Loucy (cell line): Measurements from ENCODE around the gene PARM1.

ENCODE experiments used
- H2AFZ ChIP-seq: fragments of 200-600 bp; sonication (generic); 2 replicates; pipeline ENCODE4 v1.6.0; 2016; ENCODE audit warnings: antibody characterized with exemption, mild to moderate bottlenecking, low read length, moderate library complexity
- H3F3A ChIP-seq: fragments of 200-600 bp; 2 replicates; pipeline ENCODE4 v1.6.0; 2016; ENCODE audit warnings: antibody characterized with exemption, low read depth, mild to moderate bottlenecking
- H3K27me3 ChIP-seq: fragments of 200-600 bp; sonication (generic); 2 replicates; pipeline ENCODE4 v1.6.1; 2014; ENCODE audit warnings: low read length, mild to moderate bottlenecking; ENCODE audit not compliant: insufficient read depth, poor library complexity, severe bottlenecking
- H3K36me3 ChIP-seq: fragments of 200-600 bp; sonication (generic); 2 replicates; pipeline ENCODE4 v1.6.1; 2016; ENCODE audit warnings: low read length; ENCODE audit not compliant: insufficient read depth
- H3K4me1 ChIP-seq: fragments of 200-600 bp; sonication (generic); 2 replicates; pipeline ENCODE4 v1.5.1; 2014; ENCODE audit warnings: low read length, mild to moderate bottlenecking; ENCODE audit not compliant: insufficient read depth, poor library complexity, severe bottlenecking
- H3K4me2 ChIP-seq: fragments of 200-600 bp; sonication (generic); 2 replicates; pipeline ENCODE4 v1.6.0; 2014; ENCODE audit warnings: antibody characterized with exemption, low read length, low read depth, mild to moderate bottlenecking; ENCODE audit not compliant: poor library complexity, severe bottlenecking
- H3K4me3 ChIP-seq: fragments of 200-600 bp; sonication (generic); 2 replicates; pipeline ENCODE4 v1.5.1; 2014; ENCODE audit warnings: low read length, mild to moderate bottlenecking, mixed read lengths; ENCODE audit not compliant: poor library complexity, severe bottlenecking
- H3K79me2 ChIP-seq: fragments of 200-600 bp; sonication (generic); 2 replicates; pipeline ENCODE4 v1.6.1; 2014; ENCODE audit warnings: low read length; ENCODE audit not compliant: insufficient read depth
- H3K9ac ChIP-seq: fragments of 200-600 bp; sonication (generic); 2 replicates; pipeline ENCODE4 v1.6.0; 2014; ENCODE audit warnings: mild to moderate bottlenecking, low read depth, low read length, moderate library complexity; ENCODE audit not compliant: poor library complexity, severe bottlenecking
- H3K9me2 ChIP-seq: fragments of 200-600 bp; sonication (generic); replicated peaks from 2 replicates; pipeline ENCODE4 v1.6.1; 2016; ENCODE audit warnings: low read depth, low read length, mixed read lengths
- H3K9me3 ChIP-seq: fragments of 200-600 bp; sonication (generic); 2 replicates; pipeline ENCODE4 v1.6.1; 2014; ENCODE audit warnings: mild to moderate bottlenecking, antibody characterized with exemption, low read length, low read depth; ENCODE audit not compliant: insufficient read depth
- H4K20me1 ChIP-seq: fragments of 200-600 bp; sonication (generic); 2 replicates; pipeline ENCODE4 v1.6.0; 2014; ENCODE audit warnings: antibody characterized with exemption, low read length, mild to moderate bottlenecking; ENCODE audit not compliant: insufficient read depth, poor library complexity, severe bottlenecking
- CTCF ChIP-seq: fragments of 200-600 bp; sonication (generic); conservative IDR thresholded peaks from 2 replicates; pipeline ENCODE4 v1.5.1; 2014; ENCODE audit warnings: mild to moderate bottlenecking, antibody characterized with exemption, low read length
- EZH2phosphoT487 ChIP-seq: fragments of 200-600 bp; IDR thresholded peaks from 2 replicates; pipeline ENCODE4 v1.6.1; 2018; ENCODE audit warnings: antibody characterized with exemption, mild to moderate bottlenecking, moderate library complexity, borderline replicate concordance

PARM1 gene

GRCh38 chr4:74904509-74905065 is 28.3 kb upstream of the PARM1 start:
- Histone ChIP-seq H2AFZ (no peak overlapping the region), H4K20me1 (no peaks in the 10 kb centered on the region), H3K36me3 (no peaks in the 10 kb centered on the region), H3K27me3 (no peaks in the 10 kb centered on the region), H3K4me3 (no peak overlapping the region), H3F3A (no peaks in the 10 kb centered on the region), H3K9me3 (no peaks in the 10 kb centered on the region), H3K4me2 (no peak overlapping the region), H3K9ac (no peak overlapping the region), H3K4me1 (no peaks in the 10 kb centered on the region), H3K9me2 (no peaks in the 10 kb centered on the region), H3K79me2 (no peaks in the 10 kb centered on the region)
- TF ChIP-seq CTCF, result no peak
- TF ChIP-seq EZH2phosphoT487, result no peak

- no peaks in the 10 kb centered on the region for H3K4me1 ChIP-seq
- no peak overlapping the region for H3K4me2 ChIP-seq
Measured at GRCh38 chr4:74906771-74907170, 26.1 kb upstream of the PARM1 start.

GRCh38 chr4:74919783-74920182 is 13.1 kb upstream of the PARM1 start:
- Histone ChIP-seq H2AFZ (no peak overlapping the region), H3K9me2 (no peaks in the 10 kb centered on the region), H3K4me1 (no peaks in the 10 kb centered on the region), H3K79me2 (no peaks in the 10 kb centered on the region), H3K36me3 (no peaks in the 10 kb centered on the region), H3K4me2 (no peak overlapping the region), H3F3A (no peaks in the 10 kb centered on the region), H3K9ac (no peak overlapping the region), H3K27me3 (no peaks in the 10 kb centered on the region), H3K4me3 (no peak overlapping the region), H3K9me3 (no peaks in the 10 kb centered on the region), H4K20me1 (no peaks in the 10 kb centered on the region)
- TF ChIP-seq CTCF (no peak), EZH2phosphoT487 (no peak)

More at GRCh38 chr4:74906771-74907170, 26.1 kb upstream of the PARM1 start:
- H4K20me1 ChIP-seq, result no peaks in the 10 kb centered on the region
- no peaks in the 10 kb centered on the region for H3K36me3 ChIP-seq
- H3K9me2 ChIP-seq, result no peaks in the 10 kb centered on the region
- H3K27me3 ChIP-seq, result no peaks in the 10 kb centered on the region
- no peak for TF ChIP-seq EZH2phosphoT487
- no peak for TF ChIP-seq CTCF
- no peaks in the 10 kb centered on the region for H3K79me2 ChIP-seq
- no peak overlapping the region for H2AFZ ChIP-seq
- no peaks in the 10 kb centered on the region for H3F3A ChIP-seq
- no peak overlapping the region for H3K4me3 ChIP-seq
- no peaks in the 10 kb centered on the region for H3K9me3 ChIP-seq
- no peak overlapping the region for H3K9ac ChIP-seq
